DMS153 (cell line): Measurements from ENCODE around the gene EVI5L.
"Not testable (repeated sequence)": the region's sequence is repeated elsewhere in the genome, so short reads cannot be mapped to it uniquely, and the experiment has no call there.

Experiments used
- DNase-seq: peaks from one replicate; lab custom pipeline; 2025; lab: John Stamatoyannopoulos, UW

The EVI5L gene

DNA sequence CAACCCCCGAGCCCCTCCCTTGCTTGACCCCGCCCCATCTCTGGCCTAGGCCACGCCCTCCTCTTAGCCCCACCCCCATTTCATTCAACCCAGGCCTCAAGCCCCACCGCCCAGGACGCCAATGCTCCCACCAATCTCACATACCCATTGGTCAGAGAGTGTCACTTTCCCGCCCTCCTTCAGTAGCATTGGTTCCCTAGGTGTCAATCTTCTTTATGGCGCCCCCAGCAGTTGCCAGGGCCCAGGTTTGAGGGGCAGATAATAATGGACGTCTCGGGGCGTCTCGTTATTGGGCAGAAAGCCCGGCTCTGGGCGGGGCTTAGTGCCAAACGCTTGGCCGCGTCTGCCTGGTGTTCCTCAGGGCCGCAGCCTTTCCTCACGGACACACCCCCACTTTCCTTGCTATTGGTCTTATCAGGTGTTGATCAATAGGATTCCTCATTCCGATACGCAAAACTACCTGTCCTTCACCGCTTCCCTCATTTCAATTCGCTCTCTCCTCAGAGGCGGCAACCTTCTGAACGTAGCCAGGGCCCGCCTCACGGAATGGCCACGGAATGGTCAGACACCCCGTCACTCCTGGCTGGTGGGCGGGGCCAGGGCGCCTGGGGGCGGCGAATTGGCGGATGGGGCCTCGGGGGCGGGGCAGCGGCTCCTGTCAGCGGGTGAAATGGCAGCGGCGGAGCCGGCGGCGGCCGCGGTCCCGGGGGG is at the start of gene EVI5L:
Gene EVI5L, plus strand, starts transcription at position 658 of the 711 bp plus-strand sequence. CDS start 16,325 bp downstream, outside the sequence.
- peak; percentile 100 for DNase-seq

- DNase-seq, result no peak
Measured at GRCh38 chr19:7781157-7781556, 48.9 kb upstream of the EVI5L start.

DNA sequence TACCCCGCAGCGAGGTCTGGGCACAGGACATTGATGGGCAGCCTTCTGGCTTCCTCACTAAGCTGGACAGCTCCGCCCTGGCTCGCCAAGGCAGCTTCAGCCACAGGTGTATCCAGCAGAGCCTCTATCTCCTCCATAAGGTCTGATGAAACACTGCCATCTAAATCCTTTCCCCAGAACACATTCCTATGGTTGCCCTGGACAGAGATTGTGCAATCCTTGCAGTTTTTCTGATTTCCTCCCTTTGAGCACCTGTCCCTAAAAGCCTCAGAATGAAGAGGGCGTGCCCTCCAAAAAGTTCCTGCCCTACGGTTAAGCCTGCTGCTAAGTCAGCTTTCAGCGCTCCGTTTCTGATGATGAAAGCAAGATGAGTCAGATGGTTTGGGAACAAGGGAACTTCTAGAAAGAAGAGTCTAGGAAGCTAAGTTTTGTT is 46.0 kb upstream of the EVI5L start:
- no peak for DNase-seq

DNA sequence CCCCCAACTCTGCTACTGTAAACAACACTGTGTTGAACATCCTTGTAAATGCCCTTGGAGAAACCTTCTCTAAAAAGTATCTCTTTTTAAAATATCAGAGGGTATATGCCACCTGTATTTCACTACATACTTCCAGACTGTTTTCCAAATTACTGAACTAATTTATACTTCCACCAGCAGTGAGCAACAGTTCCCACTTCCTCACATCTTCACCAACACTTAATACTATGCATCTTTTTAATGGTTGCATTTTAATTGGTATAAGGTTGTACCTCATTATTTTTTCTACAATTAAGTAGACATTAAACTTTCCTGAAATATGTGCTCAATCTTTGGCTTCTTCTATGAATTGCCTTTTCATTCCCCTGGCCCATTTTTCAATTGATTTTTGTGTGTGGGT is 45.2 kb upstream of the EVI5L start:
- no peak for DNase-seq

DNA sequence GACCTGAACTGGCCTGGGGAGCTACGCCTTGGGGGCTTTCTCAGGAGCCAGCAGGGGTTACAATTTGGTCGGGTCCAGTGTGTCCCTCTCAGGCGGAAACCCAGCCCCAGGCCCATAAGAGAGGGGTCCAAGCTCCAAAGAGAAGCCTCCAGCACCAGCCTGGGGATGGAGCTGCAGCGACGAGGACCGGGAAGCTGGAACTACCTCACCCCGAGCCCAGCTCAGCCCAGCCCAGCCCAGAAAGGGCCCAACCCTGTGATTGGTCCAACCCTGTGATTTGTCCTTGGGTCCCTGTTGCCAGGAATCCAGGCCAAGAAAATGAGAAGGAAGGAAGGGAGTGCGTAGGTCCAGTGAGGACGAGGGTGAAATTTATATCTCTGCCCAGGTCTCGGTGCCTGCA is 42.9 kb upstream of the EVI5L start:
- DNase-seq, result no peak

- DNase-seq, result no peak
Measured at GRCh38 chr19:7787602-7788177, 42.3 kb upstream of the EVI5L start.

GRCh38 chr19:7788178-7788932 is 41.7 kb upstream of the EVI5L start:
- DNase-seq, result no peak

DNA sequence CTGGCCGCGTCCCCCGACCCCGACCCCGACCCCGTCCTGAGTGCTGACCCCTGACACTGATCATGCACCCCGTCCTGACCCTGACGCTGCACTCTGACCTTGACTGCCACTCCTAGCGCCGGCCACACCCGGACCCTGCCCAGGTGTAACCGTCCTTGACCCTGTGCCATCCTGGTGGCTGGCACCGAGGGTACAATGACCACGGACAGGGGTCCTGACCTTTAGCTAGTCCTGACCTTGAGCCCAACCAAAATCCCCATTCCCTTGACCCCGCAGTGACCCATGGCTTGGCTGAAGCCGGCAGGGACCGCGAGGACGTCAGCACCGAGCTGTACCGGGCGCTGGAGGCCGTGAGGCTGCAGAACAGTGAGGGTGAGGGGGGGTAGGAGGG is 41.1 kb upstream of the EVI5L start:
- no peak for DNase-seq

GRCh38 chr19:7789447-7789846 is 40.6 kb upstream of the EVI5L start:
- DNase-seq, result peak; percentile 9

GRCh38 chr19:7790416-7790815 is 39.6 kb upstream of the EVI5L start:
- no peak for DNase-seq

DNA sequence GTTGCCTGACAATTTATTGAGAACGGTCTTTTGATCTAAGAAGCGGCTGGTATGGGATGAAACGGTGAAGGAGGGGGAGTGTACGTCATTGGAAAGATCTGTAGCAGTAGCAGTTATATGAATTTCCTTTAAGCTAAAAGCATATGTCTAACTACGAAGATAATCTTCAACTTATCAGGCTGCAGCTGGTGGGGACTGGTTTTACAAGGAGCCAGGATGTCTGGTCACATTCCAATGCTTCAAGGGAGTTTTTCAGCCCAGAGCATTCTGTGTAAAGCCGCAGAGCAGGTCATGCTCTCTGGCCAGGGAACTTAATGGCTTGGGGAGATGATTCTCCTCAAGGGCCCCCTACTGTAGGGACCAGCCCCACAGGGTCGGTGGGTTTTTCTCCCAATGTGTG is 37.7 kb upstream of the EVI5L start:
- no peak for DNase-seq

GRCh38 chr19:7792701-7793100 is 37.3 kb upstream of the EVI5L start:
- not testable (repeated sequence) for DNase-seq

GRCh38 chr19:7793493-7793892 is 36.5 kb upstream of the EVI5L start:
- DNase-seq, result no peak

- DNase-seq, result peak; percentile 74
Measured at GRCh38 chr19:7795555-7796161, 34.4 kb upstream of the EVI5L start.

DNA sequence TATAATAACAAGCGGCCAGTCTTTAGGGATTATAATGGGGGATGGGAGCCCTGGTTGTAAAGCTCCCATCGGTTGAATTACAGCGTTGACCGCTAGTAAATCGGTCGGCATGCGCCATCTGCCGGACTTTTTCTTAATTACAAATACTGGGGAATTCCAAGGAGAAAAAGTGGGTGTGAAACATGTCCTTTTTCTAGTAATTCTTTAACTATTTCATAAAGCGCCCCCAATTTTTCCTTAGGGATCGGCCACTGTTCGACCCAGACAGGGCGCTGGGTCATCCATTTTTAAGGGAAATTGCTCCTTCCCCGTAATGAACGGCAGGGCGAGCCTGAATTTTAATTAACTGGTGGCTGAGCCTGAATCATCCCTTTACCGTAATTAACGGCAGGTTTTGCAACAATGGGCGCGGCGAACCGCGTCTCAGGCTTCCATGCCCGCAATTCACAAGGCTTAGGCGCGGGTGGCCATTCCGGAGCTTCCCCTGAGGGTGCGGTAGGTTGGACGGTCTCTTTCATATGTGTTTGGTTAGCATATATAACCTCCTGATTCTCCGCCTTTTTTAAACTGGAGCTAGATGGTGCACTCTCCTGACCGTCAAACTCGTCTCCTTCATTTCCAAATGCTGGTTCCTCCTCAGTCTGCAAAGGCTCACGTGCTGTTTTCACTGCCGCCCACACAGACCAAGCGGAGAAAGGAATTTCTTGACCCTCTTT is 30.2 kb upstream of the EVI5L start:
- DNase-seq, result peak; percentile 47

GRCh38 chr19:7801020-7801570 is 28.9 kb upstream of the EVI5L start:
- DNase-seq, result no peak

DNA sequence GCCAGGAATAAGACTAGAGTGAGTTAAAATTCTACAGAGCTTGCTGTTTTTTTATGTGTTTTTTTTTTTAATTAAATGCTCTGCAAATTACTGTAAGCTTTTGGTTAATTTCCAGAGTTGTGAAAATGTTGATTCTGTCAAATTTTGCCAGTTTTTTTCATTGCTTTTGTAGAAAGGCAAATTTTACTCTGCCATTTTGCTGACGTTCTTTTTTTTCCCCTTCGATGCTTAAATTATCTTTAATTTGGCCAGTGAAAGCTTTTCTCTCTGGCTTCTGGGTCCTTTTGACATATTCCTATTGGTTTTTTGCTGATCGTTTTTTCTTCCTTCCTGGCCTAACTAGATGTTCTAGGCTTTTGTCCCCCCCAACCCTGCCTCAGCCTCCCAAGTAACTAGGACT is 23.8 kb upstream of the EVI5L start:
- DNase-seq, result no peak

GRCh38 chr19:7806876-7807275 is 23.1 kb upstream of the EVI5L start:
- DNase-seq, result no peak

DNA sequence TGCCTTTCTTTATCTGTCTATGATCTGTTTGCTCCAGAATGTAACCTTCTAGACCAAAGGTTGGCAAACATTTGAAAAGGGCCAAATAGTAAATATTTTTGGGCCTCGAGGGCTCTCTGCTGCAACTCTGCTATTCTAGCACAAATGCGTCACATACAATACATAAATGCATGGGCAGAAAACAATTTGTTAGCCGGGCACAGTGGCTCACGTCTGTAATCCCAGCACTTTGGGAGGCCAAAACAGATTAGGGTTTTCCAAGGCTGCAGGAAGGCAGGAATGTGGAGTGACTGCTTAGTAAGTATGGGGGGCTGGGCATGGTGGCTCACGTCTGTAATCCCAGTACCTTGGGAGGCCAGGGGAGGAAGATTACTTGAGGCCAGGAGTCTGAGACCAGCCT is 21.9 kb upstream of the EVI5L start:
- DNase-seq, result no peak

- no peak for DNase-seq
Measured at GRCh38 chr19:7811989-7812388, 18.0 kb upstream of the EVI5L start.

- no peak for DNase-seq
Measured at GRCh38 chr19:7815325-7815724, 14.7 kb upstream of the EVI5L start.

DNA sequence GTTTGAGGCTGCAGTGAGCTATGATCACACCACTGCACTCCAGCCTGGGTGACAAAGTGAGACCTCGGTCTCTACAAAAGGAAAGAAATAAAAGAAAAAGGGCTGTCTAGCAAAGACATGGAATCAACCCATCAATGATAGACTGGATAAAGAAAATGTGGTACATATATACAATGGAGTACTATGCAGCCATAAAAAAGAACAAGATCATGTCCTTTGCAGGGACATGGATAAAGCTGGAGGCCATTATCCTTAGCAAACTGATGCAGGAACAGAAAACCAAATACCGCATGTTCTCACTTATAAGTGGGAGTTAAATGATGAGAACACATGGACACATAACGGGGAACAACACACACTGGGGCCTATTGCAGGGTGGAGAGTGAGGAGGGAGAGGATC is 14.0 kb upstream of the EVI5L start:
- DNase-seq, result not testable (repeated sequence)
